Iris pigment epithelial cell (primary cell): Measurements from ENCODE around the gene PHF12.
"Not testable (repeated sequence)": the region's sequence is repeated elsewhere in the genome, so short reads cannot be mapped to it uniquely, and the experiment has no call there.

Experiments
- DNase-seq: peaks from one replicate; pipeline ENCODE4 v3.0.0-alpha.2; 2011; ENCODE audit warnings: low read depth

PHF12 gene

DNA sequence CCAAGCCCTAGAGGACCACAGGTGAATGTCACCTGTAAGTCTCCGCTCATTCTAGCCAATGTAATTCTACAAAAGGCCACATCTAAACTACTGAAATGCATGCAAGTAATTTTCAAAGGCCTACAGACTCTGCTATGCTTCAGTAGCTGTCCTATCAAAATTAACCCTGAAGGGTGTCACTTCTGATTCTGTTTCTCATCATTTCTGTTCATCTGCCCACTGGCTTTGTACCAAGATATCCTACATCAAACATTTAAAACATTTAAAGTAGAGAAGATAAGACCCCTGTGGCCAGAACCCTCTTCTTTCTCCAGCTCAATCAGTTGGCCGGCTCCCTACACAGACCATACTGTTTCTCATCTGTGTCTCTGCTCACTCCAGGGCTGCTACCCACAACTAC, 21.5 kb downstream of the PHF12 start:
- no peak for DNase-seq

DNA sequence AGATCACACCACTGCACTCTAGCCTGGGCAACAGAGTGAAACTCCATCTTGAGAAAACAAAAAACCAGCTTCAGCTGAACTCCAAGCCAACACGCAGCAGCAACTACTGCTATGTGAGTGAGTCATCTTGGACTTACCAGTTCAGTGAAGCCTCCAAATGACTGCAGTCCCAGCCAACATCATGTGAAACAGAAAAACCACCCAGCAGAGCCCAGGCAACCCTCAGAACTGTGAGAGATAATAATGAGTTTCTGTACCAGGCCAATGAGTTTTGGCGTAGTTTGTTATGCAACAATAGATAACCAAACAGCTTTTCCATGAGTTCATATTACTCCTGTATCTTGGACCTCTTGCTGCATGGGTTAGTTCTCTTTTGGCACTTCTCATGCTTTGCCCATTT, 23.3 kb downstream of the PHF12 start:
- peak; percentile 77 for DNase-seq

DNA sequence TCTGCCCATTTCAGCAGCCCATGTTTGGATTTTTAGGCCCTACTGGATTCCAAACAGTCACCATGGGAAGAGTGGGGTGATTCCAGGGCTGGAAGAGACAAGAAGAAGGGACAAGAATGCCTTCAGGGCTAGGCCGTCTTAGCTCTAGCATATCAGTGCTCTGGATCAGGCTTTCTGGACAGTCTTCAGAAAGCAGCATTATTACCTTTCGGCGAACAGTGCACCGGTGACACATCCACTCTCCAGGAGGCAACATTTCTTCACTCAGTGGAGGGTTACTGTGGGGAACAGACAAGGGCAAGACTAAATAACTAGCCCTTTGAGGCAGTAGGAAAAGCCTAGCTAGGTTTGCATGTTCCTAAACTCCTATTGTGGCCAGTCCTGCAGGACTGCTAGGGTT, 24.5 kb downstream of the PHF12 start:
- DNase-seq: peak; percentile 63

DNA sequence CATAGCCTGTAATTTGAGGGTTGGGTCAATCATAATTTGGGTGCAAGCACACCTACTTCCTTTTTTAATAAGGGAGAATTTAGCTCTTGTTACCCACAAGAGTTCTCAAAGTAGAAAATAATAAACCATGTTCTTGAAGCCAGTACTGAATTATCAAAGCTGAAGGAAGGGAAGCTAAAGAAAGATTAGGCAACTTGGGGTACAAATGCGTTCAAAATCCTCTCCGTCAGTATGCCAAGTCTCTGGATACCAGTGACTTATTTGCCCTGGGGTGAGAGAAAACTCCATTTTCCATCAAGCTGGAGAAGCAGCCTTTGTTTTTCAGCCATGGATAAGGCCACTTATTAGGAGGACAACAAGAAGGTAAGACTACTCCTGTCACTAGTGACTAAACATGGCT, 25.0 kb downstream of the PHF12 start:
- no peak for DNase-seq

DNA sequence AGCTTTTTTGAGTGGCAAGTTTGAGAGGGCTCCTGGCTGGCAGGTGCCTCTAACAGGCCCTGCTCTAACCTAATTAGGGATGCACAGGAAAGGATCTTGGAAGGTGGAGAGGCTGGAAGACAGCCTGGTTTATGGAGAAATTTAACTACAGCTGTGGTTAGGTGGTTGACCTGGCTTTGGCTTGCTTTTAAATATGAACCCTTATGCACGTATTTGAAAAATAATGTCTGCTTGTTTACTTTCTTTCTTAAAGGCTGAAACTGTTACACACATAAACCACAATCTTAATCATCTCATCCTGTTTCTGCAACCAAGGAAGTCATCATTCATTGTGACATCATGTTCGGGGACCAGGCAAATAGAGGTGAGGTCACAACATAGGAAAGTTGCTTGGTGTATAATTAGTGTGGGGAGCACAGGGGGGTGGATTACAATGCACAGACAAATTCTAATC, 25.4 kb downstream of the PHF12 start:
- peak; percentile 97 for DNase-seq

DNA sequence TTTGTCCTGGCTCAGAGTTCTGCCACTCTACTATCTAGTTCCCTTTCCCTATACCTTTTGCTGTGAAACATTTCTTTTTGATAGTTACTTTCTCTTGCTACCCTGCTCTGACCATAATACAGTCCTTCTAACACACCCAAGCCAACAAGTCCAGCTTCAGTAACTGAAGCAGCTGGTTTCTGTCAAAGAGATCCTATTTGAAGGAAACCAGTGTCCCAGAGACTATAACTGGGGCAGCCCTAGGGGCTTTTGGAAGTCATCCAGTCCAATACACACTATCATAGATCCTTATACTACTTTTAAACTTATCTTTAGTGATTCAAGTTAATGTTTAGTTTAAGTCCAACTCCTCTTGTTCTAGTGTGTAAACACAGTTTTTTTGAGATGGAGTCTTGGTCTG, 31.1 kb downstream of the PHF12 start:
- no peak for DNase-seq

DNA sequence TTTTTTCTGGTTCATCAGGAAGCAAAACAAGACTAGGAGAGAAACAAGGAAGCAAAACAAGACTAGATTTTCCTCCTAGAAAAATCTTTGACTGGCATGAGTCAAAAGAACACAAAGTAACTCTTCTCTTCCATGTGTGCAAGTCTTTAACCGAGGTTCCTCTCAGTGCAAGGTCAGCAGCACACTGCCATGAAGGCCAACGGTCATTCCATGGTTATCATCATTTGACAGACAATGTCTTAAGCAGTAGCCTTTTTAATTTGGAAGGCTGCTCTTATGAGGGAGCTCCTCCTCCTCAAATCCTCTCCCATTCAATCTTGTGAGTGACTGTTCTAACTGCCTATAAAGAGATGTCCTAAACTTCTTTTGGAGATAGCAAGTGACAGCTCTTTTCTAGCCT, 33.0 kb downstream of the PHF12 start:
- DNase-seq: no peak

DNA sequence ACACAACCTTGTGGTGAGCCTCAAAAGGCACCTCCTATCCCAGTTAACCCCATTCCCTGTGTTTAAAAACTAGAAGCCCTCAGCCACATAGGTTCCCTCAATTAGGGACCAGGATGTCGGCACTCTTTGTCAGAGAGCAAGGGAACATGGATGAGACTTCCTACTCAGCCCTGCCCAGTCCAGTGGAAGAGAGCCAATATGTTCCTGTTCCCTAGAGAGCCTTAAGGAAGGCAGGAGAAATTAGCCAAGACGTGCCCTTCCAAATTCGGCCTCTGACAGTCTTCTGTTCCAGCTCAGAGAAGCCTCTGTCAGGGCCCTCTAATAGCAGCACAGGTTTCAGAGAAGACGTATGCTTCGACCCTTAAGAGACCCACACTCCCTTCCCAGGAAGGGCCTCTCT, 33.9 kb downstream of the PHF12 start:
- no peak for DNase-seq

DNA sequence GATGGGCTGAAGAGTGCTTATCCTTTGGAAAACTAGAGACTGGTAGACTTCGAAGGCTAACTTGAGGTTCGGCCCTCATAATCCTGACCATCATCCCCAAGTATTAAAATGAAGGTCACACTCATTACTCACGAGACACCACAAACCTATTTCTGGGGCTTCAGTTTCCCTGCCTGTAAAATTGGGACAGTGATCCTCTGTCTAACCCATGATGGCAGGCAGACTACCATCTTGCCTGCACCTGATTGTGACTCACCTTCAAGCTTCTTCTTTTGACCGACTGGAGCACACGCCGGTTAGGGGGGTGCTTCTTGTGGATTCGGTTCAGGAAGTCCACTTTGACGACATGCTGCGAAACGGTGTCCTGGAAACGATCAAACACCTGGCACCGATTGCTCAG, 34.3 kb downstream of the PHF12 start:
- DNase-seq: no peak

DNA sequence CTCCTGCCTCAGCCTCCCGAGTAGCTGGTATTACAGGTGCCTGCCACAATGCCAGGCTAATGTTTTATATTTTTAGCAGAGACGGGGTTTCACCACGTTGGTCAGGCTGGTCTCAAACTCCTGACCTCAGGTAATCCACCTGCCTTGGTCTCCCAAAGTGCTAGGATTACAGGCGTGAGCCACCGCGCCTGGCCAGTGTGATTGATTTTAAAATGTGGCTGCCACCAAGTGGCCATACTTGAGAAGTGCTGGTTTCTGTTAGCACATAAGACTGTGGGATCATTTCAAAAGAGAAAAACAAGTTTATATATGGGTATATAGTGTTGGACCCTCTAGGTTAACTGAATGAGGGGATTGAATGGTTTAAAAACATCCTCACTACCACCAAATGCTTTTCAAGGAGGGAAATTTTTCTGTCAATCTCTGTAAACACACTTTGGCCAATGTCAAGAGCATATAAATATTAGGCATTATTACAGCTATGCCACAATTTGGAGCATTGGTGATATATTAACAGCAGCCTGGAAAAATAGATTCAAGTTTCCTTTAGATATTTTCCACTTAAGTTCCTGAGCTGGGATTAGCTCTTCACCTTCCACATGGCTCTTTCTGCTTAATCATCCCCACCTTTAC, 34.9 kb downstream of the PHF12 start:
- DNase-seq: peak; percentile 53

DNA sequence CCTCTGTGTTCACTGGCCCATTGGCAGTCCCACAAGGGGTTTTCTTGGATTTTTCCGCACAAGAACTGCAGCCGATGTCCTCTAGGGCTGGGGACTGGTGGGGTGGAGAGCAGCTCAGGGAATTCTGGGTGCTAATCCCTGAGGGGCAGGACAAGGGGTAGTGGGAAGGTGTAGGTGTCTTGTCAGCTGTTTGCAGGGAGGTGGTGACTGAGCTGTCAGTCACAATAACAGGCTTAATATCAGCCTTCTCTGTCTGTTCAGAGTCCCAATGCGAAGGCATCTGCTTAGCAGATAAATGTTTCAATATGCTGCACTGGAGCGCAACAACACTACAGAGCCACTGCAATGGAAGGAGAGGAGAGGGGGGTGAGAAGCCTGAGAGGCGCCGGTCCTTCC, 38.4 kb downstream of the PHF12 start:
- DNase-seq: no peak

DNA sequence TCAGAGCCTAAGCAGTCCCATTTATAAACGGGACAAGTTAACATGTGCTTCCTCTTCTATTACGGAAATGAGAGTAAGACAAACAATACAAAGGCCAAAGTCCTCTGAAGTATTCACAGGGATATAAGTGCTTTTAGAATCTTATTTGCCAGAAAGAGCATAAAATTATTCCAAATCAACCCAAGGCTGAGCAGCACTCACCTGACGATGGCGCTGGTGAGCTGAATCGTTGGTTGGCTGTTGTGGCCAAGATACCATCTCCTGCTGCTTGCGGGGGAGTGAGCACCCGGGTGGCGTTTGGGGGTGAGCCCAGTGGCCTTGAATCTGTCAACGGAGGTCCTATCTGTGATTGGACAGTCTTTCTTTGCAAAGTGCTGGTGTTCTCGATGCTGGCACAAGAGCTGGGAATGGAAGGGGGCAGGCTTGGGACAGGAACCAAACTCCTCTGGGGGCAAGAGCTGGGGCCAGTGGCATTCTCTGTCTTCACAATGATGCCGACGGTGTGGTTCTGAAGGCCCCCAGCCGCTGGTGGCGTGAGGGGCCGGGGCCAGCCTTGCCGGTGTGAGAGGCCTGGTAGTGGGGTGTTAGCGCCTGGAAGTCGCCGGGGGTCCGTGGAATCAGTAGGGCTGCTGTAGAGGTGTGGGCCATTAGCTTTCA, 38.9 kb downstream of the PHF12 start:
- no peak for DNase-seq

DNA sequence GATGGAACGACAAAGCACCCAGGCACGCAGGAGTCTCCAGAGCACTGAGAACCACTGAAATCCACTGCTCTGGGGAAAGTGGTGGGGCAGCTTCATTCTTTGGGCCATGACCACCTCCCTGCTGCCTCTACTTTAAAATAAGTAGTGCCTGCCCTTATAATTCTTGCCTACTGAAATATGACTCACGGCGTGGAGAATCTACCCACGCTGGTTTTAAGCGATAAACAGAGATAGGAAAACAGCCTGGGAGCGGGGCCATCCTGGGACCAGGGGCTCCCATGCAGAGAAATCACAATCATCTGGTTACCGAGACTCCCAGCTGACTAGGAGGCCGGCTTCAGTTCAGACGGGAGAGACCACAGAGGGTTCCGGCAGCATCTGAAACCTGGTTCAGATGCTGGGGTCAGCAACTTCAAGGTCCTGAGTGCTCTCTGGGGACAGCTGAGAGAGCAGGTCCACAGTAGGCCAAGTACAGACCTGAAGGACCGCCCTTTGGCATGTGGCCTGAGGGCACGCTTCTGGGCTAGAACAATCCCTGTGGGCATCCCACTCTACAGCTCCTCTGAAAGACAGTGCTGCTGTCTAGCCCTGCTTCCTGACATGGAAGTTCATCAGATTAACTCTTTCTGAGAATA, 39.8 kb downstream of the PHF12 start:
- DNase-seq: no peak

DNA sequence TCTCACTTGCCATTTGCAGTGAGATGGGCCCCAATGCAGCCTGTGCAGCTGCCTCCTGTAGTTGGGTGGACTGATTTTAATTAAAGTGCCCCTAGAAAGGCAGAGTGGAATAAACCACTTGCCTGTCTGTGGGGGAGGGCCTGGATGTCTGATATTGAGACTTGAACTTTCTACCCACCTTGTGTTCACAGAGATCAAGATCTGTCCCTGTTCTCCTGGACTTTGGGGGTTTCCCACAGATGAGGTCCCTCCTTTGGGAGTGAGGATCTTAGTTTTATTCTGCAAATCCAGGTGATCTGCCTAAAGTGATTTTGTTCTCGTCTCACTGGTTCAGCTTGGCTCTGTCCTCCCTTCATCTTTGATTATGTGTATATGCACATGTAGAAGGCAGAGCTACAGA, 40.8 kb downstream of the PHF12 start:
- DNase-seq: no peak

DNA sequence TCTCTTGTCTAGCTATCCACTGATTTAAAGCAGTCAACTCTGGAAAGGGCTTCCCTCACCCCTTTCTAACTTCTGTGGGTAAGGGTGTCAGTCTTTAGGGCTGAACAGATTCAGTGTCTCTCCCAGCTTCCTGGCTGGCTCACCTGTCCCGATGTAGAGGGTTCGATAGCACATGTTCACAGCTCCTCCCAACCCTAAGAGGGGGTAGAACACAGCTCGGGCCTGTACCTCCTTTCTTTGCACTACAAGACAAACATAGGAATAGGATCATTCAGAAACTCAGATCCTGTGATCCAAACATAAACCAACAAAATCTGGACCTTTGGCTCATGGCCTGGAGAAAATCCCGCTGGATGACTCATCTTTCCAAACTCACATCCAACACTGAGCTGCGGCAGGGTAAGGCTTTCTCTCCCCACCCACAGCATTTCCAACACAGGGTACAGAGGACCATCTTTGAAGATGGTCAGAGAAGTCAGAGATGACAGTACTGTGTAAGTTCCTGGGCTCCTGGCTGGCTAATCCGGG, 42.6 kb downstream of the PHF12 start:
- peak; percentile 61 for DNase-seq

DNA sequence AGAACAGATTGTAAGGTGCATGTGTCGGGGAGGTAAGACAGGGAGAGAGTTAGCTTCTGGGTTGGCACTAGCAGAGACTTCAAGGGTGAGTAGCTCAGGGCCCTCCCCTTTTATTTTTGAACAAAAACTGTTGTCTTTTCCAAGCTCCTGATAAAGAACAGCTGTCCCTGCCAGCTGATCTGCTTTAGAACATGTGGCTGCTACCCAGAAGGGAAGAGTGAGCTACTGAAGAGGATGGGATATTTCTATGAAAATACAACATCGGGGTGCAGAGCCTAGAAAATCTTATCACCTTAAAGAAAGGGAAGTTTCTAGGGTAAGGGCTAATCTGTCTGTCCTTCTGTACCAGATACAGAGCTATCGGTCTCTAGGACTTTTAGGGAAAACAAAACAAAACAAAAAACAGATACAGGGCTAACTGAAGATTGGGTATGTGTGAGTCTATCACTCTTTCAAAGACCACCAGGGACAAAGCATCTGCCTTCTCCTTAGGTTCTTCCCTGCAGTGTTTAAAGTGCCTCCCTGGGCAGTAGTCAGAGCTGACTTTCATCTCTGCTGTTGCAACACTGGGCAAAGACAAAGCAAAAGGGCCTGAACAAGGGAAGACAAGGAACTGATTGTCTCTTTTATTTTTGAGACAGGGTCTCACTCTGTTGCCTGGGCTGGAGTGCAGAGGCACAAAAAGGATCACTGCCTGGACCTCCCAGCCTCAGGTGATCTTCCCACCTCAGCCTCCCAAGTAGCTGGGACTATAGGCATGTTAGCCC, 43.4 kb downstream of the PHF12 start:
- no peak for DNase-seq

DNA sequence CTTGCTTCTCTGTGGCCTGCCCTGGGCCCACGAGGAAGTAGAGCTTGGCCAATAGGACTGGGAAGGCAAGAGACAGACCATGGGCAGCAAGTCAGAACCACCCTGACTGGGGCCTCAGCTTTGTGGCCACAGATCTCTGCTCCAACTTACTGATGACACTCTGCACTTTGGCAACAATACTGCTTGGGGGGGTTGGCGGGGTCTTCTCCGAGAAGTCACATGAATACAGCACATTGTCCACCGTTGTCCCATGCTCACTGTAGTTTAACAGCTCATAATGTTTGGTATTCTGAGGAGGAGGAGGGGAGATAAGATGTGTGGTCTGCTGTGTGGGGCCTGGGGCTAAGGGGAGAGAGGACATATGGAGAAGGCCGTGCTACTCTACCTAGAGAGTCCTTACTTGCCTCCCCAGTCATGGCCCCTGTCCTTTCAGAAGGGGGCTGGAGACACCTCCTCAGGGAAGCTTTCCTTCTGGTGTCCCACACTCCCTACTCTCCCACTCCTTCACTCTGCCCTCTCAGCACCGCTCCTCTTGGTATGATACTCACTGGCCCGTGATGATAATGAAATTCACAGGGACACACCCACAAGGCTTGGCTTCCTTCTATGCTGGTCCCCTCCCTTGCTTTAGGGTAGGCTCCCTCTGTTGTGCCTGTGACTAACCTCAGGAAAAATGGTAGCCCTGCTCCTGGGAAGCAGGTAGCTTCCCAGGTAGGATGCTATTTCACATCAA, 44.4 kb downstream of the PHF12 start:
- no peak for DNase-seq

DNA sequence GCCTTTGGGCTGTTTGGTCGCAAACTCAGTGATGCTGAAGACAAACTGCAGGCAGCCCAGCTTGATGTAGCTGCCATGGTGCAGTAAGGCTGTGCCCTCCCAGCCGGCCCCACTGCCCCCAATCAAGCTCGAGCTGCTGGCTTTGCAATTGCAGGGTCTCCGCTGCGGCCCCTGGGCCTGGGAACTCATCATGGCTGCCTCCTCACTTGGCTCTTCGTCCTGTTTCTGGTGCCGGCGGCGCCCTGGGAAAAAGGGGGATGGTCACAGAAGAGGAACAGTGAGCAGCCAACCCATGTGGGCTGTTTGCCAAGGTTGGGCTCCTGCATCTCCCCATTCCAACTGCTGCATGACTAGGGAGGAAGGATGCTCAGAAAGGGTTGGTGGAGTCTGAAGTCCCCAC, 45.0 kb downstream of the PHF12 start:
- no peak for DNase-seq

DNA sequence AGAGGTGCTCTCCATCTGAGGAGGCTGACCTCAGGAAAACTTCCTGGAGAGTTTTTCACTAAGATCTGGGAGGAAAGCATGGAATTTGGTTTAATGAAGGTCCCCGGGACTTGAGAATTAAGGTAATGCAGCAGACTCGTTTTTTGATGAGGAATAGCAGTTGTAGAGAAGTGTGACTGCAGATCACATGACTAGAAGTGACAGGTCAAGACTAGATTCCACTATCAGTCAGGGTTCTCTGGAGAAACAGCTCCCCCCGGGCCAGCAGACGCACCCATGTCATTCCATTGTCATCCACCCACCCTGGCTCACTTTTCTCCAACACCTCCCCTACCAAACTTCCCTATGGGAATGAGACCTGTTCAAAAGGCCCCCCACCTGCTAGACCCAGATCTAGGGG, 46.5 kb downstream of the PHF12 start:
- no peak for DNase-seq

DNA sequence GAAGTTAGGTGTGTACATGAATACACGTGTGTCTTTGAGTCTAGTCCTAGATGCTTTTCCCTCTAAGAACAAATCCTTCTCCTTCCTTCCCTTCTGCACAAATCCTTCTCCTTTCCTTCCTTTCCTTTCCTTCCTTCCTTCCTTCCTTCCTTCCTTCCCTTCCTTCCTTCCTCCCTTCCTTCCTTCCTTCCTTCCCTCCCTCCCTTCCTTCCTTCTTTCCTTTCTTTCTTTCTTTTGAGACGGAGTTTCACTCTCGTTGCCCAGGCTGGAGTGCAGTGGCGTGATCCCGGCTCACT, 47.8 kb downstream of the PHF12 start:
- not testable (repeated sequence) for DNase-seq

DNA sequence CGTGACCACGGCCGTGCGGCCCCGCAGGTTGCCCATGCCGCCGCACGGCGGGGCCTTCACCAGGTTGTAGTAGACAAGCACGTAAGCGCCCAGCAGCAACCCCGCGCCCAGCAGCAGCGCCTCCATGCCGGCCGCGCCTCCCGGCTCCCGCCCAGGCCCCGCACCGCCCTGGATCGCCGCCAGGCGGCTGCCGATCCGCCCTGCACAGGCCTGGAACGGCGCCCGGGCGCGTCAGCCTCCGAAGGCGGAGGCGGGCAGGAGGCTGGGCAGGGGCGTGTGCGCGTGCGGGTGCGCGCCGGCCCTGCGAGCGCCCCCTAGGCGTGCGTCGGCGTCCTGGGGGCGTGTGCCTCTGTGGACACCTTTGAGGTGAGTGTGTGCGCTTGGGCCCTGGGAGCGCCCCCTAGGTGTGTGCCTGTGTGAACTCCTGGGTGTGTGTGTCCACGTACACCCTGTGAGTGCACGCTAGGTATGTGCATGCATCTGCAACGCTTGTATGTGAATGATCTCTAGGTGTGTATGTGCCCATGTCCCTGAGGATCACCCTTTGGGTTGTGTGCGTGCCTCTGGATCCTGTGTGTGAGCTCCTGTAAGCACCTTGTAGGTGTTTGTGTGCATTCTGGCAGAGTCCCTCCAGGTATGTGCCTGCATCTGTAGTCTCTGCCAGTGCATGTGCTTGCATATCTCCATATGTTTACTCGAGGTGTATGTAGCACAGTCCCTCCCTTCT, 48.3 kb downstream of the PHF12 start, which contains the start of gene DHRS13:
TSS of gene DHRS13 (minus strand) at position 261 of the 727 bp plus-strand sequence. CDS start at position 126, 135 bp downstream.
- peak; percentile 88 for DNase-seq
